ENCODE data around the gene OR52K1. TPM values are rescaled to one million over a fixed set of nuclear protein-coding genes. Genes with fewer than 3 reads are reported as not detected.

OR52K1 gene
- total RNA-seq, 1 donor, result not detected

DNA sequence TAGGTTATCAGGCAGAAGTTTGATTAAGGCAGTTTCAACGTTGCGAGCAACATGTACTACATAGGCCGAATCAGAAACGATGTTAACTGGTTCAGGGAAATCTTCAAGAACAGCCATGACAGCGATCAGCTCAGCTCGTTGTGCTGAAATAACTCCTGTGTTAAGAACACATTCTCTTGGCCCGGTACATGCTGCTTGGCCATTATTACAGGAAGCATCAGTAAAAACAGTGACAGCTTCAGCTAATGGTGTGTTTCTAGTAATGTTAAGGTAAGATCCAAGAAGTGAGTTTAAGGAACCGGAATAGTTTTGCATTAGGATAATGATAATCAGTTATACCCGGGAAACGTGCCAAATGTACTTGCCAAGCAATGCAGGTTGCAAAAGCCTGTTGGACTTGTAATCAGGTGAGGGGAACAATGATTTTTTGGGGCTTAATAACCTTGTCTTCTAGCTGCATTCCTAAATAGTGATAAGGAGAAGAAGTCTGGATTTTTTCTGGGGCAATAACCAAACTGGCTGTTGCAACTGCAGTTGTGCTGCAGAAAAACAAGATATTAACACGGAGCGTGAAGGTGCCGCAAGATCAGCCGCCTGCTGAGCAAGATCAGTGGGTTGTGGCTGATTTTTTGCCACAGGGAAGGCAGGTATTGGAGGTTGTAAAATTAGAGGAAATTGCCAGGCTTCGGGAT is 14.3 kb downstream of the OR52K1 start:
- no peak overlapping the region for H3K4me3 ChIP-seq (ENCODE audit: insufficient read depth, low read length)
- H3K27ac ChIP-seq (ENCODE audit: low read depth, low read length), result no peak overlapping the region
- H3K36me3 ChIP-seq (ENCODE audit: insufficient read depth, low read length), result no peaks in the 10 kb centered on the region
- DNase-seq (ENCODE audit: insufficient read length, low spot score, missing footprints), result no peak
- H2AFZ ChIP-seq (ENCODE audit: low read length), result no peak overlapping the region
- no peaks in the 10 kb centered on the region for H3K79me2 ChIP-seq (ENCODE audit: insufficient read depth, low read length)
- H3K4me2 ChIP-seq (ENCODE audit: insufficient read depth, low read length), result no peak overlapping the region
- TF ChIP-seq, protein P1, sequence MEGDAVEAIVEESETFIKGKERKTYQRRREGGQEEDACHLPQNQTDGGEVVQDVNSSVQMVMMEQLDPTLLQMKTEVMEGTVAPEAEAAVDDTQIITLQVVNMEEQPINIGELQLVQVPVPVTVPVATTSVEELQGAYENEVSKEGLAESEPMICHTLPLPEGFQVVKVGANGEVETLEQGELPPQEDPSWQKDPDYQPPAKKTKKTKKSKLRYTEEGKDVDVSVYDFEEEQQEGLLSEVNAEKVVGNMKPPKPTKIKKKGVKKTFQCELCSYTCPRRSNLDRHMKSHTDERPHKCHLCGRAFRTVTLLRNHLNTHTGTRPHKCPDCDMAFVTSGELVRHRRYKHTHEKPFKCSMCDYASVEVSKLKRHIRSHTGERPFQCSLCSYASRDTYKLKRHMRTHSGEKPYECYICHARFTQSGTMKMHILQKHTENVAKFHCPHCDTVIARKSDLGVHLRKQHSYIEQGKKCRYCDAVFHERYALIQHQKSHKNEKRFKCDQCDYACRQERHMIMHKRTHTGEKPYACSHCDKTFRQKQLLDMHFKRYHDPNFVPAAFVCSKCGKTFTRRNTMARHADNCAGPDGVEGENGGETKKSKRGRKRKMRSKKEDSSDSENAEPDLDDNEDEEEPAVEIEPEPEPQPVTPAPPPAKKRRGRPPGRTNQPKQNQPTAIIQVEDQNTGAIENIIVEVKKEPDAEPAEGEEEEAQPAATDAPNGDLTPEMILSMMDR (IDR thresholded peaks at IDR 0.05; ENCODE audit: extremely low read depth, low read depth, low read length), result no peak
- H3K9me3 ChIP-seq (ENCODE audit: low read depth, low read length), result no peaks in the 10 kb centered on the region
- H3K4me1 ChIP-seq (ENCODE audit: insufficient read depth, low read length), result no peaks in the 10 kb centered on the region
- H4K20me1 ChIP-seq (ENCODE audit: insufficient read depth, low read length), result no peaks in the 10 kb centered on the region
- peaks cover 18% of the 10 kb centered on the region for H3K27me3 ChIP-seq (ENCODE audit: insufficient read depth, low read length)

DNA sequence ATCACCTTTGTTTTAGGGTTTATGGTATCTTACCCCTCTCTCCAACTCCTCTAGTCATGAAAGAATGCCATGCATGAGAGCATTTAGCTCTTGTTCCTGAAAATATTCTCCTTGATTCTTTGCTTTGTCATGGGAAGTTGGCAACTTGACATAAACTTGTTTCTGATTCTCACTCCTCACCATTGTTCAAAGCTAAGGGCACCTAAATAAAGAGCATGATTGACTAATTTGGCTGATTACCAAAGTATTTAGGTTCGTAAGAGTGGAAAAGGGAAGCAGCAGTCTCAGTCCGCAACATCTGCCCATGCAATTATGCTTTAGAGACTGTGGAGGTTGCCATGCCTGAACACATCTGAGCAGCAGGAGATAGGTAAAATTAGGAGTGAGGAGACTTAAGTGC is 26.4 kb downstream of the OR52K1 start:
- TF ChIP-seq, protein P1 (IDR thresholded peaks at IDR 0.05; ENCODE audit: extremely low read depth, low read depth, low read length), result no peak
- H3K27ac ChIP-seq (ENCODE audit: low read depth, low read length), result no peak overlapping the region
- no peaks in the 10 kb centered on the region for H4K20me1 ChIP-seq (ENCODE audit: insufficient read depth, low read length)
- no peaks in the 10 kb centered on the region for H3K27me3 ChIP-seq (ENCODE audit: insufficient read depth, low read length)
- H3K36me3 ChIP-seq (ENCODE audit: insufficient read depth, low read length), result no peaks in the 10 kb centered on the region
- H2AFZ ChIP-seq (ENCODE audit: low read length), result no peak overlapping the region
- no peak overlapping the region for H3K4me2 ChIP-seq (ENCODE audit: insufficient read depth, low read length)
- H3K9me3 ChIP-seq (ENCODE audit: low read depth, low read length), result no peaks in the 10 kb centered on the region
- H3K4me3 ChIP-seq (ENCODE audit: insufficient read depth, low read length), result no peak overlapping the region
- H3K4me1 ChIP-seq (ENCODE audit: insufficient read depth, low read length), result no peaks in the 10 kb centered on the region
- no peaks in the 10 kb centered on the region for H3K79me2 ChIP-seq (ENCODE audit: insufficient read depth, low read length)
- no peak for DNase-seq (ENCODE audit: insufficient read length, low spot score, missing footprints)

DNA sequence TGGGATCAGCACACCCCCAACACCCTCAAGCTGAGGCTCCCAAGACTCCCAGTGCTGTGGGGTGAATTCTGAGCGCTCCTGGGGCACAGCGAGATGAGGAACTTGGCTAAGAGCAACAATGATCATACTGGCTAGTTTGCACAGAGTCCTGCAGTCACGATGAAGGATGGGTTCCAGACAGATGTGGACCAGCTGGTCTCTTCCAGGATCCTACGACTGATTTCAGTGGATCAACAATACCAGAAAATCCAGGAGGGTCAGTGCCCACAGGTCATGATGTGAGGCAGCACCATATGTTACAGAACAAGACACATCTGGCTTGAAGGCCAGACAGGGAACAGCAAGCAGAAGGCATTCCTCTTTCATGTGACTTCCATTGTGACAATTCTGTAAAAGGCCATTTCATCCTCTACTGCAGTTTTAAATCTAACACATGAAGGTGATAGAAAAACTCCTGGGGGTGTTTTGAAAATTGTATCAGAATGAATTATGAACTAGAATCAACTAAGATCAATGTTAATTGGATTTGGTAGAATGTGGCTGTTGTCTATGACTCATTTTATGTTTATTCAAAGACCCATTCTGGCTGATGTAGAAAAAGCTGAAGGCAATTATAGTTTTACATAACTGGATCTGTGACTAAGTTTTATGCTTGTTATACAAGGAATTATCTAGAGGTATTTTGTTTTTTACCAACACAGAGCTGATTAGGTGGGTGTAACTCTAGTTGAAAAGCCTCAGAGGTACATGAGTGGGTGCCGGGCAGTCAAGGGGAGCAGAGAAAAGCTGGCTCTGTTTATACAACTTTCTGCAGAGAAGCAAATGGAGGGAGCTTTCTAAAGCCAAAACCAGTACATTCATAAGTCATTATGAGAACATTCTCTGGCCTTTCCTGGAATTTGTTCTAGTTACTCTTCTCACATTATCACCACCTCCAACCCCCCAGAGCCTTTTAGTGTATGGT is 29.1 kb downstream of the OR52K1 start:
- Histone ChIP-seq H2AFZ (ENCODE audit: low read length) (no peak overlapping the region), H3K4me3 (ENCODE audit: insufficient read depth, low read length) (no peak overlapping the region), H3K9me3 (ENCODE audit: low read depth, low read length) (no peaks in the 10 kb centered on the region), H3K27me3 (ENCODE audit: insufficient read depth, low read length) (no peaks in the 10 kb centered on the region), H4K20me1 (ENCODE audit: insufficient read depth, low read length) (no peaks in the 10 kb centered on the region), H3K4me1 (ENCODE audit: insufficient read depth, low read length) (no peaks in the 10 kb centered on the region), H3K4me2 (ENCODE audit: insufficient read depth, low read length) (no peak overlapping the region), H3K79me2 (ENCODE audit: insufficient read depth, low read length) (no peaks in the 10 kb centered on the region), H3K27ac (ENCODE audit: low read depth, low read length) (no peak overlapping the region), H3K36me3 (ENCODE audit: insufficient read depth, low read length) (no peaks in the 10 kb centered on the region)
- TF ChIP-seq, protein P1 (IDR thresholded peaks at IDR 0.05; ENCODE audit: extremely low read depth, low read depth, low read length), result no peak
- no peak for DNase-seq (ENCODE audit: insufficient read length, low spot score, missing footprints)

DNA sequence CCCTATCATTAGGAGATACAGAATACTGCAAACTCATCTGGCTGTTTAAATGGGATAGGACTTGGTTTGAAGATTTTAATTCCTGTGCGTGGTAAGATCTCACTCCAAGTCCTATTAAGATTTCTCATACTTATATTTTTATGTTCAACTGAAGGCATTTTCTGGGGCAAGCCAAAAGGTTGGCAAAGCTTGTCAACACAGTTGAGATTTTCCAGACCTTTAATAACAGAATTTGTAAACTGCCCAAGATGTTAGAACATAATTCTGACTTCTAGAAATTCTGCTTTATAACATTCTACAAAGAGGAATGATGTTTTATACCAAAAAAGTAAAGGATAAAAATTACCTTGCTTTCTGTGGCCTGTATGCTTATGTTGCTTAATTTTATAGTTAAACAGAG is 31.8 kb downstream of the OR52K1 start:
- Histone ChIP-seq H3K9me3 (ENCODE audit: low read depth, low read length) (no peaks in the 10 kb centered on the region), H3K79me2 (ENCODE audit: insufficient read depth, low read length) (no peaks in the 10 kb centered on the region), H3K27ac (ENCODE audit: low read depth, low read length) (no peak overlapping the region), H3K27me3 (ENCODE audit: insufficient read depth, low read length) (no peaks in the 10 kb centered on the region), H3K4me1 (ENCODE audit: insufficient read depth, low read length) (no peaks in the 10 kb centered on the region), H3K4me2 (ENCODE audit: insufficient read depth, low read length) (no peak overlapping the region), H3K4me3 (ENCODE audit: insufficient read depth, low read length) (no peak overlapping the region), H4K20me1 (ENCODE audit: insufficient read depth, low read length) (no peaks in the 10 kb centered on the region), H3K36me3 (ENCODE audit: insufficient read depth, low read length) (no peaks in the 10 kb centered on the region), H2AFZ (ENCODE audit: low read length) (no peak overlapping the region)
- TF ChIP-seq, protein P1 (IDR thresholded peaks at IDR 0.05; ENCODE audit: extremely low read depth, low read depth, low read length), result no peak
- no peak for DNase-seq (ENCODE audit: insufficient read length, low spot score, missing footprints)
